HG03457 (cell line): ENCODE data around the gene DPM3.

Experiments used
- ATAC-seq: cut with Tn5 transposase; IDR thresholded peaks from one replicate; pipeline ENCODE4 v1.9.1; 2021; ENCODE audit warnings: moderate number of reproducible peaks; ENCODE audit not compliant: unreplicated experiment

DPM3 gene

GRCh38 chr1:155104605-155105534 lies 35.5 kb downstream of the DPM3 start:
- no peak for ATAC-seq

GRCh38 chr1:155103325-155103724 lies 37.0 kb downstream of the DPM3 start:
- ATAC-seq: no peak

- ATAC-seq: no peak
These were observed 41.0 kb downstream of the DPM3 start for GRCh38 chr1:155099331-155099730.

- ATAC-seq: no peak
These were observed 45.7 kb downstream of the DPM3 start for GRCh38 chr1:155094622-155094948.

- ATAC-seq: no peak
These were observed 46.3 kb downstream of the DPM3 start for GRCh38 chr1:155093911-155094621.

- ATAC-seq: no peak
These were observed 47.7 kb downstream of the DPM3 start for GRCh38 chr1:155092641-155093040.

- no peak for ATAC-seq
These were observed 48.2 kb downstream of the DPM3 start for GRCh38 chr1:155092131-155092530.

GRCh38 chr1:155091071-155092051 lies 49.0 kb downstream of the DPM3 start:
- no peak for ATAC-seq
